Mesendoderm (in vitro differentiated cells): ENCODE data around the gene C18orf32.

Experiments
- DNase-seq: peaks from one replicate; pipeline ENCODE4 v3.0.0; 2013
- H2AK5ac ChIP-seq: 2 replicates; pipeline ENCODE4 v1.6.1; 2013; ENCODE audit warnings: low read length, inconsistent platforms
- H2BK120ac ChIP-seq: 2 replicates; pipeline ENCODE4 v1.6.1; 2013; ENCODE audit warnings: low read depth, mild to moderate bottlenecking, low read length, moderate library complexity, mixed read lengths
- H2BK15ac ChIP-seq: replicated peaks from 2 replicates; pipeline ENCODE4 v1.6.1; 2013; ENCODE audit warnings: low read depth, mild to moderate bottlenecking, moderate library complexity
- H2BK5ac ChIP-seq: 2 replicates; pipeline ENCODE4 v1.6.1; 2013; ENCODE audit warnings: low read length, inconsistent platforms
- H3K18ac ChIP-seq: 2 replicates; pipeline ENCODE4 v1.6.1; 2013; ENCODE audit warnings: mild to moderate bottlenecking, low read length, mixed read lengths
- H3K23ac ChIP-seq: one replicate; pipeline ENCODE4 v1.6.1; 2013; ENCODE audit warnings: low read length
- H3K27ac ChIP-seq: 2 replicates; pipeline ENCODE4 v1.5.1; 2013; ENCODE audit warnings: low read depth, mild to moderate bottlenecking, inconsistent platforms, low read length, moderate library complexity
- H3K27me3 ChIP-seq: 2 replicates; pipeline ENCODE4 v1.6.1; 2013; ENCODE audit warnings: low read length, control low read depth, mild to moderate bottlenecking, inconsistent platforms; ENCODE audit not compliant: insufficient read depth, poor library complexity
- H3K36me3 ChIP-seq: 2 replicates; pipeline ENCODE4 v1.6.1; 2013; ENCODE audit warnings: low read length, inconsistent platforms; ENCODE audit not compliant: control insufficient read depth, insufficient read depth
- H3K4ac ChIP-seq: one replicate; pipeline ENCODE4 v1.6.1; 2013; ENCODE audit warnings: low read depth, mild to moderate bottlenecking, low read length, moderate library complexity
- H3K4me1 ChIP-seq: 2 replicates; pipeline ENCODE4 v1.6.1; 2013; ENCODE audit warnings: low read depth, low read length, inconsistent platforms; ENCODE audit not compliant: control insufficient read depth
- H3K4me2 ChIP-seq: 2 replicates; pipeline ENCODE4 v1.6.1; 2013; ENCODE audit warnings: low read length
- H3K4me3 ChIP-seq: 2 replicates; pipeline ENCODE4 v1.5.1; 2013; ENCODE audit warnings: mild to moderate bottlenecking, low read length
- H3K56ac ChIP-seq: one replicate; pipeline ENCODE4 v1.6.1; 2013; ENCODE audit warnings: low read length
- H3K79me1 ChIP-seq: 2 replicates; pipeline ENCODE4 v1.6.1; 2013; ENCODE audit warnings: low read length, inconsistent platforms
- H3K79me2 ChIP-seq: 2 replicates; pipeline ENCODE4 v1.6.1; 2013; ENCODE audit warnings: mild to moderate bottlenecking, low read length; ENCODE audit not compliant: control insufficient read depth, insufficient read depth
- H3K9ac ChIP-seq: 2 replicates; pipeline ENCODE4 v1.6.1; 2013; ENCODE audit warnings: low read length, inconsistent platforms
- H4K5ac ChIP-seq: one replicate; pipeline ENCODE4 v1.6.1; 2013; ENCODE audit warnings: low read length
- H4K8ac ChIP-seq: one replicate; pipeline ENCODE4 v1.6.1; 2013; ENCODE audit warnings: low read depth, mild to moderate bottlenecking, control low read depth, low read length, moderate library complexity
- WGBS: extraction: QIAGEN DNeasy Blood & Tissue Kit; methylation state at CpG from one replicate; pipeline ENCODE4 v1.1.7; 2013; ENCODE audit warnings: low lambda C conversion rate, missing lambda C conversion rate; ENCODE audit not compliant: insufficient coverage; ENCODE audit errors: extremely low coverage; 5-methylcytosine and 5-hydroxymethylcytosine counted together

C18orf32 gene

GRCh38 chr18:49464718-49465598 lies 22.1 kb downstream of the C18orf32 start:
- Histone ChIP-seq H3K27me3 (no peaks in the 10 kb centered on the region), H2BK5ac (no peak overlapping the region), H3K56ac (peak overlapping the region; percentile 6), H3K27ac (no peak overlapping the region), H3K4ac (no peak overlapping the region), H3K9ac (no peak overlapping the region), H4K5ac (no peak overlapping the region), H3K23ac (no peak overlapping the region), H3K18ac (no peak overlapping the region), H3K79me1 (peaks cover under 1% of the 10 kb centered on the region), H4K8ac (no peak overlapping the region), H2BK120ac (no peak overlapping the region), H3K4me3 (no peak overlapping the region), H2BK15ac (no peak overlapping the region), H2AK5ac (no peak overlapping the region), H3K36me3 (no peaks in the 10 kb centered on the region), H3K4me2 (no peak overlapping the region), H3K4me1 (peaks cover 7% of the 10 kb centered on the region), H3K79me2 (no peaks in the 10 kb centered on the region)
- peak; percentile 95 for DNase-seq
- WGBS, result no CpG with 5 or more reads among the region's 8 CpGs

GRCh38 chr18:49461602-49461977 lies 25.4 kb downstream of the C18orf32 start:
- H3K36me3 ChIP-seq, result no peaks in the 10 kb centered on the region
- no peak overlapping the region for H3K56ac ChIP-seq
- no peak overlapping the region for H3K4ac ChIP-seq
- H3K9ac ChIP-seq, result no peak overlapping the region
- no peak overlapping the region for H2BK5ac ChIP-seq
- no peak overlapping the region for H2BK15ac ChIP-seq
- no peak overlapping the region for H3K4me3 ChIP-seq
- DNase-seq, result no peak
- H3K4me2 ChIP-seq, result no peak overlapping the region
- H2AK5ac ChIP-seq, result no peak overlapping the region
- no peaks in the 10 kb centered on the region for H3K79me2 ChIP-seq
- H3K79me1 ChIP-seq, result peaks cover 10% of the 10 kb centered on the region
- H3K18ac ChIP-seq, result no peak overlapping the region
- no peak overlapping the region for H4K5ac ChIP-seq
- peaks cover 10% of the 10 kb centered on the region for H3K4me1 ChIP-seq
- no peak overlapping the region for H4K8ac ChIP-seq
- H3K27ac ChIP-seq, result no peak overlapping the region
- no peak overlapping the region for H2BK120ac ChIP-seq
- no peak overlapping the region for H3K23ac ChIP-seq
- no CpG with 5 or more reads among the region's 4 CpGs for WGBS
- H3K27me3 ChIP-seq, result no peaks in the 10 kb centered on the region

- Histone ChIP-seq H2BK5ac (no peak overlapping the region), H2BK120ac (no peak overlapping the region), H2AK5ac (no peak overlapping the region), H3K18ac (no peak overlapping the region), H3K27ac (no peak overlapping the region), H3K9ac (peak overlapping the region; percentile 28), H3K4ac (no peak overlapping the region), H4K5ac (no peak overlapping the region), H3K4me3 (no peak overlapping the region), H2BK15ac (no peak overlapping the region), H3K36me3 (no peaks in the 10 kb centered on the region), H3K79me1 (peaks cover 10% of the 10 kb centered on the region), H4K8ac (no peak overlapping the region), H3K27me3 (no peaks in the 10 kb centered on the region), H3K23ac (no peak overlapping the region), H3K4me1 (peaks cover 10% of the 10 kb centered on the region), H3K56ac (peak overlapping the region; percentile 29), H3K79me2 (no peaks in the 10 kb centered on the region), H3K4me2 (peak overlapping the region; percentile 10)
- no peak for DNase-seq
- WGBS, result no CpG with 5 or more reads among the region's 19 CpGs
Observed at GRCh38 chr18:49460976-49461601, 25.9 kb downstream of the C18orf32 start.

GRCh38 chr18:49459404-49460171 lies 27.4 kb downstream of the C18orf32 start:
- peak overlapping the region; percentile 91 for H3K23ac ChIP-seq
- peaks cover 4% of the 10 kb centered on the region for H3K4me1 ChIP-seq
- no CpG with 5 or more reads among the region's 16 CpGs for WGBS
- no peaks in the 10 kb centered on the region for H3K36me3 ChIP-seq
- H3K79me2 ChIP-seq, result no peaks in the 10 kb centered on the region
- H3K56ac ChIP-seq, result peak overlapping the region; percentile 96
- peak overlapping the region; percentile 82 for H3K4me3 ChIP-seq
- no peak overlapping the region for H3K4ac ChIP-seq
- H3K9ac ChIP-seq, result peak overlapping the region; percentile 89
- H4K5ac ChIP-seq, result no peak overlapping the region
- H2BK5ac ChIP-seq, result no peak overlapping the region
- no peaks in the 10 kb centered on the region for H3K27me3 ChIP-seq
- H3K18ac ChIP-seq, result peak overlapping the region; percentile 35
- H3K27ac ChIP-seq, result no peak overlapping the region
- peaks cover 10% of the 10 kb centered on the region for H3K79me1 ChIP-seq
- DNase-seq, result peak; percentile 13
- H2AK5ac ChIP-seq, result no peak overlapping the region
- no peak overlapping the region for H2BK15ac ChIP-seq
- no peak overlapping the region for H4K8ac ChIP-seq
- peak overlapping the region; percentile 60 for H3K4me2 ChIP-seq
- no peak overlapping the region for H2BK120ac ChIP-seq

- H2BK15ac ChIP-seq, result no peak overlapping the region
Observed at GRCh38 chr18:49457616-49458015, 29.4 kb downstream of the C18orf32 start.

More at GRCh38 chr18:49457616-49458015, 29.4 kb downstream of the C18orf32 start:
- peaks cover 10% of the 10 kb centered on the region for H3K79me1 ChIP-seq
- H3K56ac ChIP-seq, result no peak overlapping the region
- H3K4me1 ChIP-seq, result peaks cover 4% of the 10 kb centered on the region
- H3K9ac ChIP-seq, result no peak overlapping the region
- H3K27me3 ChIP-seq, result no peaks in the 10 kb centered on the region
- H3K36me3 ChIP-seq, result no peaks in the 10 kb centered on the region
- DNase-seq, result no peak
- H3K23ac ChIP-seq, result no peak overlapping the region
- H3K79me2 ChIP-seq, result no peaks in the 10 kb centered on the region
- H3K27ac ChIP-seq, result no peak overlapping the region
- H2BK5ac ChIP-seq, result no peak overlapping the region
- H3K4me3 ChIP-seq, result no peak overlapping the region
- no peak overlapping the region for H3K18ac ChIP-seq
- no peak overlapping the region for H4K5ac ChIP-seq
- H4K8ac ChIP-seq, result no peak overlapping the region
- no peak overlapping the region for H2BK120ac ChIP-seq
- no peak overlapping the region for H2AK5ac ChIP-seq
- WGBS, result no CpG with 5 or more reads among the region's 4 CpGs
- no peak overlapping the region for H3K4me2 ChIP-seq
- no peak overlapping the region for H3K4ac ChIP-seq
